AG04450 (cell line): Measurements from ENCODE around the gene CDC42BPB. TPM values are rescaled to one million over a fixed set of nuclear protein-coding genes. Genes with fewer than 3 reads are reported as not detected.

ENCODE experiments used
- CTCF ChIA-PET: fragments of 300-600, 350-600 bp; formaldehyde crosslinking; extraction: SDS; loops from one replicate; lab custom pipeline; 2022; ENCODE audit warnings: antibody characterized with exemption, inconsistent platforms; lab: Charles Lee
- POLR2A ChIA-PET: fragments of 350-600 bp; formaldehyde crosslinking; extraction: SDS; loops from one replicate; lab custom pipeline; 2021; ENCODE audit warnings: antibody characterized with exemption, inconsistent platforms; lab: Yijun Ruan, JAX
- DNase-seq: peaks from one replicate; pipeline ENCODE4 v3.0.0-alpha.2; 2011; ENCODE audit warnings: low read depth, low spot score
- H3K27ac ChIP-seq: one replicate; pipeline ENCODE4 v1.5.1; 2012; ENCODE audit warnings: low read depth, low read length, control low read depth
- H3K27me3 ChIP-seq: one replicate; pipeline ENCODE4 v1.6.0; 2012; ENCODE audit warnings: low read length; ENCODE audit not compliant: control insufficient read depth, insufficient read depth
- H3K4me3 ChIP-seq: 2 replicates; pipeline ENCODE4 v1.5.1; 2011; ENCODE audit warnings: mild to moderate bottlenecking, low read depth, low read length, control low read depth
- H3K9me3 ChIP-seq: 2 replicates; pipeline ENCODE4 v1.5.1; 2012; ENCODE audit warnings: low read length; ENCODE audit not compliant: control insufficient read depth, insufficient read depth
- CTCF ChIP-seq: IDR thresholded peaks from 2 replicates; pipeline ENCODE4 v1.5.1; 2011; ENCODE audit warnings: low read depth, low read length, control low read depth, inconsistent platforms
- polyA plus RNA-seq: library from polyadenylated mRNA; depleted of rRNA; stranded (reverse); fragments of >200 nt; gene quantifications from 2 replicates; pipeline ENCODE4 v1.2.3, GENCODE V29; 2011

The CDC42BPB gene
- polyA plus RNA-seq, 1 experiment: 57.0 TPM

GRCh38 chr14:102900631-102901571 lies 156.4 kb downstream of the CDC42BPB start:
- TF ChIP-seq CTCF: no peak
- POLR2A ChIA-PET: no interaction called here

GRCh38 chr14:102899516-102899900 lies 157.8 kb downstream of the CDC42BPB start:
- ChIA-PET POLR2A (no interaction called here), CTCF (no interaction called here)
- no peak overlapping the region for H3K27ac ChIP-seq
- DNase-seq: no peak
- no peaks in the 10 kb centered on the region; the same call in 1 of the 2 replicates for H3K9me3 ChIP-seq
- no peak overlapping the region for H3K4me3 ChIP-seq
- TF ChIP-seq CTCF: no peak
- no peaks in the 10 kb centered on the region for H3K27me3 ChIP-seq

More at GRCh38 chr14:102900631-102901571, 156.4 kb downstream of the CDC42BPB start:
- CTCF ChIA-PET: no interaction called here
- no peak overlapping the region for H3K4me3 ChIP-seq
- no peaks in the 10 kb centered on the region; the same call in 1 of the 2 replicates for H3K9me3 ChIP-seq
- no peaks in the 10 kb centered on the region for H3K27me3 ChIP-seq
- no peak overlapping the region for H3K27ac ChIP-seq
- DNase-seq: no peak

- Histone ChIP-seq H3K27ac (no peak overlapping the region), H3K27me3 (no peaks in the 10 kb centered on the region), H3K9me3 (no peaks in the 10 kb centered on the region; the same call in 1 of the 2 replicates), H3K4me3 (no peak overlapping the region)
- no peak for TF ChIP-seq CTCF
- ChIA-PET POLR2A (no interaction called here), CTCF (no interaction called here)
- DNase-seq: no peak
Measured at GRCh38 chr14:102898776-102899515, 158.4 kb downstream of the CDC42BPB start.

GRCh38 chr14:102898298-102898697 lies 159.1 kb downstream of the CDC42BPB start:
- TF ChIP-seq CTCF: no peak
- POLR2A ChIA-PET: interaction anchor here (0.6 kb wide), 1 partner anchor 284 kb away, joined by 3 read pairs; no protein-coding TSS in a partner anchor
- no peak overlapping the region for H3K4me3 ChIP-seq
- H3K27me3 ChIP-seq: no peaks in the 10 kb centered on the region
- no peak overlapping the region for H3K27ac ChIP-seq
- H3K9me3 ChIP-seq: no peaks in the 10 kb centered on the region; the same call in 1 of the 2 replicates
- DNase-seq: no peak
- CTCF ChIA-PET: no interaction called here
